NCI-H2196 (cell line): ENCODE results near the gene GTPBP8.

Experiments
- DNase-seq: peaks from one replicate; lab custom pipeline; 2025; ENCODE audit not compliant: unreplicated experiment; lab: John Stamatoyannopoulos, UW

Gene GTPBP8

DNA sequence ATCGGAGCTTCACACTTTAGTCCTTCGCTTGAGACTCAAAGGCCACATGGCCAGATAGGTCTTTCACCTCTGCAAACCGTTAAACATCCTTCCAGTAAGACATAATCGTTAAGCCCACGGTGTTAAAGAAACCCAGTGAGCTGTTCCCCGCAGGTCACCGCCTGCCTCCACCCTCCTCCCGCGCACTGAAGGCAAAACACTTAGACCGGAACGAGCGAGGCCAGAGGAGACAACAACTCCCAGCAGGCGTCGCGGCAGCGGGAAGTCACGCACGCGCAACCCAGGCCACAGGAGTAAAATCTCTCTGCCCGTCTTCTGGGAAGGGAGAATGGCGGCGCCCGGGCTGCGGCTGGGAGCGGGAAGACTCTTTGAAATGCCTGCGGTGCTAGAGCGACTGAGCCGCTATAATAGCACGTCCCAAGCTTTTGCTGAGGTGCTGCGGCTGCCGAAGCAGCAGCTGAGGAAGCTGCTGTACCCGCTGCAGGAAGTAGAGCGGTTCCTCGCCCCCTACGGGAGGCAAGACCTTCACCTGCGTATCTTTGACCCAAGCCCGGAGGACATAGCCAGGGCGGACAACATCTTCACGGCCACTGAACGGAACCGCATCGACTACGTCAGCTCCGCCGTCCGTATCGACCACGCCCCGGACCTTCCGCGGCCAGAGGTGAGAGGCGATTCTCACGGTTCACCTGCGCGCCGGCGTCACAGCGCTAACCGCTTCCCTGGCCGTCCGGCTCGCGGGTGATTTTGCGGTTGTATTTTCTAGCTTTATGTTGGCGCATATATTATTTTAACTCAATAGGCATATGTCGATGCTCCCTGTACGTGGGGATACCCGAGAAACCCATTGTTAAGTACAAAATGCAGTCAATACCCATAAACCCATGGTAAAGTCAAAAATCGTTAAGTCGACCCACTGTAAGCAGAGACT is at the start of gene GTPBP8:
Gene GTPBP8 (plus strand): TSS at position 313 of the 931 bp plus-strand sequence. CDS start 16 bp downstream, at position 329.
- peak; percentile 91 for DNase-seq

DNA sequence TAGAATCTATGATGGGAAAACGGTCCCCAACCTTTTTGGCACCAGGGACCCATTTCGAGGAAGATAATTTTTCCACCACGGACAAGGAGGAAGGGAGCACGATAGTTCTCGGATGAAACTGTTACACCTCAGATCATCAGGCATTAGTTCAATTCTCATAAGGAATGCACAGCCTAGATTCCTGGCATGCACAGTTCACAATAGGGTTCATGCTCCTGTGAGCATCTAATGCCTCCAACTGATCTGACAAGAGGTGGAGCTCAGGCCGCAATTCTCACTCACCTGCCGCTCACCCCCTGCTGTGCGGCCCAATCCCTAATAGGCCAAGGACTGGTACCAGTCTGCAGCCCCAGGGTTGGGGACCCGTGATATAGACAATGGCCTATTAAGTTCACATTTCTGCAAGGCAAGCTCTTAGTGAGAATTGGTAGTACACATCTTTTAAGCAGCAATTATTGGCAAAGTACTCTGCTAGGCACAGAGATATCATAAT is 42.4 kb upstream of the GTPBP8 start:
- DNase-seq, result no peak

GRCh38 chr3:112956351-112956750 is 34.4 kb upstream of the GTPBP8 start:
- DNase-seq, result no peak

- no peak for DNase-seq
Observed at GRCh38 chr3:112958811-112959560, 31.8 kb upstream of the GTPBP8 start.

GRCh38 chr3:112963683-112964082 is 27.1 kb upstream of the GTPBP8 start:
- DNase-seq, result no peak

DNA sequence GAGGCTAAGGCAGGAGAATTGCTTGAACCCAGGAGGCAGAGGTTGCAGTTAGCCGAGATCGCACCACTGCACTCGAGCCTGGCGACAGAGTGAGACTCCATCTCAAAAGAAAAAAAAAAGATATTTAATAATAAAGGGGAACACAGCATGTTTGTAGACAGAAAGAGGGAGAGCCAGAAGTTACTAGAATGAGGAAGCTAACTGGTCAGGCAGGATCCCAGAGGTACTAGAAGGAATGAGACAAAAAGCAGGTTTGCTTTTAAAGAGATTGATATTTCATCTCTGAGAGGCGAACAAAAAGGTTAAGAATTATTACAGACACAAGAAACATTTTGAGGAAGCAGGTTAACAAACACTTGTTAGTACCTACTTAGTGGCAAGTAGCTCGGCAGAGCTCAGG is 25.1 kb upstream of the GTPBP8 start:
- DNase-seq, result no peak

DNA sequence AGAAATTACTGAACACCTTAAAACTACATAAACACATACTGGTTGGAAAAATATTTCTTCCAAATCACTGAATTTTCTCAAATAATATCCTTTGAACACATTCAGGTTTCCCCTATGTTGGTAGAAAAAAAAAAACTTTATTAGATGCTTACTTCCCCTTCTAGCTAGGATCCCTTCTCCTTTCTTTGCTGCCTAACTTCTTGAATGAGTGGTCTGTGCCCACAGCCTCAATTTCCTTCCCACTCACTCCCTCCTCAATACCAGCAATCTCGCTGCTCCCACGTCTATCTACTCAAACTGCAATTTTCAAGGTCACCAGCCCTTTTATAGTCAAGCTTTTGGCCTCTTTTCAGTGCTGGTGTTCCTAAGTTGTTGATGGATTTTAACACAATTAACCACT is 24.2 kb upstream of the GTPBP8 start:
- no peak for DNase-seq

DNA sequence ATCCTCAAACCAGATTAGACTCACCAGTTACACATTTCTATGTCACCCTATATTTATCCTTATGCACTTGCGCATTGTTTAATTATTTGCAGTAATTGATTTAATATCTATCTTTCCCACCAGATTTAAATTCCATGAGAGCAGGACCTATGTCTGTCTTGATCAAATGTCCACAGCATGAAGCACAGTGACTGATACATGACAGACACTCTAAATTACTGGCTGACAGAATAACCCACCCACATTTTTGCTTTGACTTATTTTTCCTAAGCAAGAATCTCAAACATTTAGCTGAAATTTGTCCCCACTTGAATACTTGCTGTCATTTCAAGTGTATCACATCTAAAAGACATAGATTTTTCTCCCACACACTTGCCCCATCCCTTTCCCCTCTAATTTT is 23.4 kb upstream of the GTPBP8 start:
- DNase-seq, result no peak

DNA sequence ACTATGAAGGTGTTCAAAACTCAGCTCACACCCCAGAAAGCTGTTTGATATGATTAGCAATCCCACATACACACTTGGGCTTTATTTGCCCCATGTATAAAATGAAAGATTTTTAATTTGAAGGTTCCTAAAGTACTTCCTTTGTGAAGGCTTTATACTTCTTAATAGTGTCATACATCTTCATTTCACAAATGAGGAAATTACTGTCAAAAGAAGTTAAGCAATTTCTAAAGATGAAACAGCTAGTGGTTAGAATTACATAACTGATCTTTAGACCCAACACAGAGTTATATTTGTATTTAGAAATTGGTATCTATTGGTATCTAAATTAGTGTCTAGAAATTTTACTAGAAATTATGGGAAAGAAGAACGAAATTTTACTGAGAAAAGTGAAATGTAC is 23.0 kb upstream of the GTPBP8 start:
- DNase-seq, result no peak

GRCh38 chr3:112972158-112972557 is 18.6 kb upstream of the GTPBP8 start:
- no peak for DNase-seq

DNA sequence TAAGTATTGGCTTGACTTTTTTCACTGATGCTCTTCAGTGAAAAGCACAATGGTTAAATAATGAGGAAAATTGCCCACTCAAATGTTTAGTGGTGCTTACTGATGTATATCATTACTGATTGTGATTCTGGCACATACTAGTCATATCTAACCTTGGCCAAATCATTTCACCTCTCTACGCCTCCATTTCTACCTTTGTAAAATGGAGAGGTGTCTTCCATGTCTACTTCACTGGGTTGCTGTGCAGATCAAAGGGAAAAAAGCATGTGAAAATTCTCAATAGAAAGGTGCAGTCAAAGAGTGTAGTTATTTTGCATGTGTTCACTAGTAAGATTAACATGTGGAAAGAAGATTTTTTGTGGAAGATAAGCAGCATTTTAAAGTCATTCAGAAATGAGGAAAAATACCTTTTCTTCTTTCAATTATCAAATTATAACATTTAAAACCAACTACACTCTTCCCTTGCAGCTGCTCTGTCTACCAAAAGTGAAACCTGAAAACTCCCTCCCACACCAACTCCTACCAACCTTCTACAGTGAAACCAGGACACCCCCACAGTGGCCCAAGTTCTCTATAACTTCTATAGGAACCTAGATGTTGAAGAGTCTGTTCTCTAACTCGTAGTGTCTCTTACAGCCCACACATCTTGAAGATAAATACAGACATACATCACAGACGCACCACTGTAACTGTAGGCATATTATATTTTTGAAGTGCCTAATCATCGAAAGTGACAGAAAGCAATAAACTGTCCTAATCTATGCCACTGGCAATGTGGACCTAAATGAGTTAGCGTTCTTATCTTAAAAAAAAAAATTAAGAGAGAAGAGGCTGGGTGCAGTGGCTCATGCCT is 17.2 kb upstream of the GTPBP8 start:
- no peak for DNase-seq

- no peak for DNase-seq
Observed at GRCh38 chr3:112974178-112974517, 16.6 kb upstream of the GTPBP8 start.

- DNase-seq, result no peak
Observed at GRCh38 chr3:112974894-112975293, 15.9 kb upstream of the GTPBP8 start, which contains the start of gene CD200R1. Gene CD200R1 (minus strand): TSS chr3:112975103. CDS start chr3:112974857, 246 bp downstream.

DNA sequence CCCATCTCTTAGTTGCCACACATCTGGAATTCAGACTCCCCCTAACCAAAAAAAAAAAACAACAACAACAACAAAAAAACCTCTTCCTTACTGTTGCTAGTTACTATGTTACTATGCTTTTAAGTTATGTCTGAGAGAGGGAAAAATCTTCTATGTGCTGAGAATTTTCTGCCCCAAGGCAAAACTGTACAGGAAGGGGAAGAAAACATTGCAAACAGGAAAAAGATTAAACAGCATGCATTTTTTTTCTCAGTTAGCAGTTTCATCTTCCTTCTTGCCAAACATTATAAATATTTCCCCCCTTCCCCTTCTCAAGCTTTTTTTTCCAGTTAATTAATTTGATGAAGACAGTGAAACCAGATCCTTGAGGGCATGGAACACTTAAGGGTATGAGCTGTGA is 14.8 kb upstream of the GTPBP8 start:
- no peak for DNase-seq

DNA sequence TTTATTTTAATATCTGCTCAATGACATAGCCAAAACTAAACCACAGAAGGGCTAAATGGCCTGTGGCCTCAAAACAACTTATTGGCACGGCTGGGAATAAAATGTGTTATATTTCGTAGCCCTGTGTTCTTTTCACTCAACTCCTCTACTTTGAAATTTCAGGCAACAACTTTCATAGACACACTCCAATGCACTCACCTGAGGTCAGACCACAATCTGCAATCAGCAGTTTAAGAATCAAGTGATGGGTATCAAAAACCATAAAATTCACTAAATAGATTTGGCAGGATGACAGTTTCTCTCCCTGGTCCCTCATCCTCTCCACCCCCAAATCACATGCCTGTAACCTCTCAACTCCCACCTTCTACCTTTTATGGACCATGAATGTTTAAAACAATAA is 13.8 kb upstream of the GTPBP8 start:
- no peak for DNase-seq

DNA sequence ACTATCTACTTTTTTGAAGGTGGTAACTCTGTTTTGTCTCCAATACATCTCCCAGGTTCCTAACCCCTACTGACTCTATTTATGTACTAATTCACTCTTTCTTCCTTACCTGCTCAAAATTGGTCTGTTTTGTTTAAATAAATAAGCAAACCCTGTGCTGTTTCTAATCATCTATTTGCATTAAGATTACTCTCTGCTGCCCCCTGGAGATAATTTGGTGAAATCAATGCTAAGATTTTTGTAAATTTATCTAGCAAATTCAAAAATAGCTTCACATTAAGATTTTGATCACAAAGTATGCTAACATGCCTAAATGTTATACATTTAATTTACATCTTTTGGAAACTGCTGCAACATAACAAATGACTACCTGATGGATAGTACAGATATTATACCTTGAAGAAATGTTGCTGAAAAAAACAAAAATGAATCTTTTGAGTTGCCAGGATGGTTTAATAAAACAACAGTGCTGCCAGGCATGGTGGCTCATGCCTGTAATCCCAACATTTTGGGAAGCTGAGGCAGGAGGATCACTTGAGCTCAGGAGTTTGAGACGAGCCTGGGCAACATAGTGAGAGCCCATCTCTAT is 11.4 kb upstream of the GTPBP8 start:
- DNase-seq, result peak; percentile 66

- DNase-seq, result no peak
Observed at GRCh38 chr3:112980080-112980479, 10.7 kb upstream of the GTPBP8 start.

DNA sequence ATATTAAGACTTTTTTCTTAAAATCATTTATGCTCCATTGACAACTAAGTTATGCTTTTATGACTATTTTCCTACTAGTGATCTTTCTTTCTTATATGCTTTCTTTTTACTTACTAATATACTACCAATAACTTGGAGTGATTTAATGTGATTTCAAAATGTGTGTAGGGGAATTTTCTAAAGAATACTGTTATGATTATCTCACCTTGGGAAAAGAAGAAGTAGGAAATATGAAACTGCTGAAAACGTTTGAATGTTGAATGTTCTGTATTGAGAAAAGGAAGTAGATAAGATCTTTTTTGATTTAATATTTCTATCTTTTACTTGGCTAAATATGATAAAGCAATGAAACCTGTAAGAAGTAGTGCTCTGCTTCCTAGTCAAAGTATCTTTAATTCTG is 8.1 kb upstream of the GTPBP8 start:
- DNase-seq, result no peak

DNA sequence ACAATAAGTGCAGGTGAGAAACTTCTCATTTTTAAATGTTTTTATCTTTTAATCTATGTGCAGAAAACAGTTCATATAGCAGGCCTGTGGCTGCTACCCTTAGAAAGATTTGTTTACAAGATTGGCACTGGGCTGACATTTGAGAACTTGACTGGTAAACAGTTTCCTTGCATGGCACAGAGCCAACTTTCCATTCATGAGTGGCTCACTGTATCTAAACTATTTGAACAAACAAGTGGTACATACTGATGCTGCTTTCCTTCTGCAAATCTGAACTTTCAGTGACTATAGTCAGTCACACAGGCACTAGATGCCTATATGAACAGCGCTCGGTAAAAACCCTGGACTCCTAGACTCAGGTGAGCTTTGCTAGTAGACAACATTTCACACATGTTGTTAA is 6.3 kb upstream of the GTPBP8 start:
- DNase-seq, result peak; percentile 45

- DNase-seq, result no peak
Observed at GRCh38 chr3:112987710-112988334, 3.0 kb upstream of the GTPBP8 start.
